T-helper 22 cell (primary cell): Measurements from ENCODE around the gene PARVB.

Experiments
- DNase-seq: peaks from one replicate; pipeline ENCODE4 v3.0.0-alpha.2; 2020; ENCODE audit warnings: low read depth

PARVB gene

GRCh38 chr22:44202261-44202789 is 178.2 kb downstream of the PARVB start:
- no peak for DNase-seq

- DNase-seq: no peak
Measured at GRCh38 chr22:44203203-44203602, 179.1 kb downstream of the PARVB start.

DNA sequence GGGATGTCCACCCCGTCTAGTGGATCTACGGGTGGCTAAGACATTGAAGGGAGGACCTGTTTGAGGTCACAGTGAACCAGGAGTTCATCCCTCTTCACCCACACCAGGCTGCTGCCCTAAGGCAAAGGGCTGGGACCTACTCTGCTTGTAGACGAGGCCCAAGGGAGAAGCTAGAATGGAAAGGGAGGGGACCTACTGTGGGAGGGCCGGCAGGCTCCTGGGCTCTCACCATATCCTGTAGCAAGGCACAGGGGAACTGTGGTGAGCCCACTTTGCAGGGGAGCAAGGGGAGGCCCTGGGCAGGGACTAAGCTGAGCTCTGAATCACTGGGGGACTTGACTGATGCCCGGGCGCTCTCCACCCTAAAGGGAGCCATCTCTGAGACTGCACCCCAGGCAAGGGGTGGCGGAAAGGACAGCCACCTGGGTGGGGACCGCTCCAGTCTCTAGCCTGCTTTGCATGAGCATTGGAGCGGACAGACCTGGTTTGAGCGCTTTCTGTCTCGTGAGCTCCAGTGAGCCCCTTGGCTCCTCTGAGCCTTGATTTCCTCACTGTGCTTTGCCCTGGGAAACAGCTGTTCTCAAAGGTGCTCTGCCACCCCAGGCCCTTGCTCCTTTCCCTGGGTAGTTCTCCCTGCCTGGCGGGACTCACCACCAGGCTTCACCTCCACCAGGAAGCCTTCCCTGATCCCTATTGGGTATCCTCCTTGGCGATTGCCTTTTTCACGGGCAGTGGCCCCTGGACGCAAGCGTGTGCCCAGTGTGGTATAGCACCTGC is 180.8 kb downstream of the PARVB start:
- DNase-seq: no peak

DNA sequence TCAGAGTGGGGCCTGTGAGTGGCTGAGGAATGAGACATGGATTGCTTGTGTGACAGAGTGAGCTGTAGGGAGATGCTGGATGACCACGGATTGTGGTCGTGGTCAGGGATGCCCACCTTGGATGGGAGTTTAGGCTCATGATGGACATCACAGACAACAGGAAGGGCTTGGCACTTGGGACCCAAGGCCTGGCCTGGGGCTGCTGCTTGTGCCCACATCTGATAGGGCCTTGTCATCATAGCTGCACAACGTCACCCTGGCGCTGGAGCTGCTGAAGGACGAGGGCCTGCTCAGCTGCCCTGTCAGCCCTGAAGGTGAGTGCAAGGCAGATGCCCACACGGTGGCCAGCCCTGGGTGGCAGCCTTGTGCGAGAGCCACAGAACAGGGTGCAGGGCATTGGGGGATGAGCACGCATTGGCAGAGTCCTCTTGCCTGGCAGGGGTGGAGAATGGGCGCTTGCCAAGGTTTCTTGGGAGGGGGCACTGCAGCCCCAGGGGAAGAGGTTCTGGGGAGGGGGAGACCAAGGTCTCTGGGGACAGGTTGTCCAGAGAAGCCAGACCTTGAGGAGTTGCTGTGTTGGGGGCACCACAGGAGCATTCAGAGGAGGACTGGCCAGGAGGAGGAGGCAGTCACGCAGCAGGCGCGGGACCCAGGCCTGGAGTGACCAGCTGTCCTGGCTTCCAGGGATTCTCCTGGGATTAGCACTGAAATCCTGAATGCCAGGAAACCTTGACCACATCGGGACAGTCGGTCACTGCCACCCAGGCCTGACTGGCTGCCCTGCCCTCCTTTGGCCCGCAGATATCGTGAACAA is 181.6 kb downstream of the PARVB start:
- DNase-seq: no peak

DNA sequence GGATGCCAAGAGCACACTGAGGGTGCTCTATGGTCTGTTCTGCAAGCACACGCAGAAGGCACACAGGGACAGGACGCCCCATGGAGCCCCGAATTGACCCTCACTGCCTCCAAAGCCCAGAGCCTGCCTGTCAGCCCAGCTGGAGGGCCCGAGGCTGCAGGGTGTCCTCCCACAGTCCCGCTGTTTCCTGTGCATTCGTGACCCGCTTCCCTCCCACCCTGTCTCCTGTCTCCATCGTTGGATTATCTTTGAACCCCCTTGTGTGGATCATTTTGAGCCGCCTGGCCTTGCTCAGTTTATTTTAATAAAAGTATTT is 182.2 kb downstream of the PARVB start:
- no peak for DNase-seq

- DNase-seq: no peak
Measured at GRCh38 chr22:44206696-44207095, 182.6 kb downstream of the PARVB start.

DNA sequence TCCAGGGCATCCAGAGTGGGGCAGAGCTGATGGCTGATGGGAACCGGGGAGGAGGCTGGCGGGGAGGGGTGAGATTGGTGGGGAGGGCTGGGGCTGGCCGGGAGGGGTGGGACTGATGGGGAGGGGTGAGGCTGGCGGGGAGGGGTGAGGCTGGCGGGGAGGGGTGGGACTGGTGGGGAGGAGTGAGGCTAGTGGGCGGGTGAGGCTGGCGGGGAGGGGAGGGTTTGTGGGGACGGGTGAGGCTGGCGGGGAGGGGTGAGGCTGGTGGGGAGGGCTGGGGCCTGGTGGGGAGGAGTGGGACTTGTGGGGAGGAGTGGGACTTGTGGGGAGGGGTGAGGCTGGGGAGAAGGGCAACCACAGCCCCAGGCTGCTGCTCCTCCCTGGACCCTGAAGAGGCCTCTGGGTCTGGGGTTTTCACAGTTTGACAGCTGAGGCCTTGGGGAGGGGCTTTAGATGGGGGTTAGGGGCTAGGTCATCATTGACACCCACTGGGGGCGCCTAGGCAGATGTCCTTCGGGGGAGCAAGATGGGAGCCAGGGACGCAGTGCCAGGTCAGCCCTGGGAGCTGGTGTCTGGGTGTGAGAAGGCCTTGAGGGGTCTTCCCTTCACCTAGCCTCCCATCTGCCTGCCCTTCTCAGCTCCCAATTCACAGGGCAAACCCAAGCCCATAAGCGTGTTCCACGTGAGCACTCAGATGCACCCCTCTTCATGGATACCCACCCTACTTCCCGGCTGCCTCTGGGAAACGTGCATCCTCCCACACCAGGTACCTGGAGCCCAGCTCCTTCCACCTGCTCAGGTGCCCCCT is 183.3 kb downstream of the PARVB start:
- DNase-seq: no peak

- DNase-seq: no peak
Measured at GRCh38 chr22:44207981-44208317, 183.8 kb downstream of the PARVB start.

- DNase-seq: no peak
Measured at GRCh38 chr22:44209343-44209742, 185.2 kb downstream of the PARVB start.

GRCh38 chr22:44210722-44211121 is 186.6 kb downstream of the PARVB start:
- no peak for DNase-seq

DNA sequence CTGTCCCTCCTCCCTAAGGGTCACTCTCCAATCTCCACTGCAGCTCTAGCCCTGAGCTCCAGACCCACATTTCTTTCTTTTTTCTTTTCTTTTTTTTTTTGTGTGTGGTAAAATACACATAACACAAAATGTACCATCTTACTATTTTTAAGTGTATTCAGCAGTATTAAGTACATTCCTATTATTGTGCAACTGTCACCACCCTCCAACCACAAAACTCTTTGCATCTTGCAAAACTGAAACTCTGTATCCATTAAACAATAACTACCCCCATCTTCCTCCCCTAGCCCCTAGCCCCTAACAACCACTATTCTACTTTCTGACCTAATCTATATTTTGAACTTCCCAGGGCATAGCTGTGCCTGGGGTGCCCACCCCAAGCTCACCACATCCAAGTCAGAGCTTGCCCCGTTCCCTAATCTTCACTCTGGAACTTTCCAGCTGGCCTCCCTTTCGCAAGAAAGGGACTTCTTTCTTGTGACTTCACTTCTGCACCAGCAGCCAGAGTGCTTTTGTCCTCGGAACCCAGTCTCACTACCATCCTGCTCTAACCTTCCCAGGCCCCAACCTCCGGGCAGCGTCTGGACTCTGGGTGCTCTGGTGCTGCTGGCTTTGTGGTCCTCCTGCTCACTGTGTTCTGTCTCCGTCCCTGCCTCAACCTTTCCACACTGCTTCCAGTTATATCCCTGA is 187.3 kb downstream of the PARVB start:
- no peak for DNase-seq

- DNase-seq: no peak
Measured at GRCh38 chr22:44211946-44212930, 188.1 kb downstream of the PARVB start.

GRCh38 chr22:44212936-44213335 is 188.8 kb downstream of the PARVB start:
- no peak for DNase-seq

DNA sequence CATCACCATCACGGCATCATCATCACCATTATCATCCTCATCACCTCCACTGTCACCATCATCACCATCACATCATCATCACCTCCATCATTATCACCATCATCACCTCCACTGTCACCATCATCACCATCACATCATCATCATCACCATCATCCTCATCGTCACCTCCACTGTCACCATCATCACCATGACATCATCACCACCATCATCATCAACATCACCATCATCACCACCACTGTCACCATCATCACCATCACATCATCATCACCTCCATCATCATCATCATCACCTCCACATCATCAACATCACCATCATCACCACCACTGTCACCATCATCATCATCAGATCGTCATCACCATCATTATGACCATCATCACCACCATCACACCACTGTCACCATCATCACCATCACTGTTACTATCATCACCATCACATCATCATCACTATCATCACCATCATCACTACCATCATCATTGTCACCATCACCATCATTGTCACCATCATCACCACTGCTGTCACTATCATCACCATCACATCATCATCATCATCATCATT is 189.5 kb downstream of the PARVB start:
- no peak for DNase-seq

DNA sequence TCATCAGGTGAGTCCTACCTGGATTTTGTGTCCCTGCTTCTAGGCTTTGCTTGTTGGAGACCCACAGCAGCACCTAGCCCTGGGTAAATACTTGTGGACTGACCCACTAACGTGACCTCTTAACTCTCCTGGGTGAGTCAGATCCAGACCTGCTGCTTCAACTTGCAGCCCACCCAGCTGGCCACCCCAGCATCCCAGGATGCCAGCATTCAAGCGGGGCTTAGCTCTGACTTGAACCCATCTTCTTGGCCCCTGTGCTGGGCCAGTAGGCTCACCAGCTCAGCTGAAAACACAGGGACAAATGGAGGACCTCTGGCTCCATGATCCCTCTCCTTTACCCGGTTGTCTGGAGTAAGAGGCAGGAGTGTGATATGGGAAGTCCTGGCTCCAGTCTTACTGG is 190.1 kb downstream of the PARVB start:
- no peak for DNase-seq

GRCh38 chr22:44214764-44215163 is 190.7 kb downstream of the PARVB start:
- DNase-seq: no peak

- no peak for DNase-seq
Measured at GRCh38 chr22:44215287-44215686, 191.2 kb downstream of the PARVB start.

GRCh38 chr22:44217346-44217745 is 193.2 kb downstream of the PARVB start:
- DNase-seq: no peak

DNA sequence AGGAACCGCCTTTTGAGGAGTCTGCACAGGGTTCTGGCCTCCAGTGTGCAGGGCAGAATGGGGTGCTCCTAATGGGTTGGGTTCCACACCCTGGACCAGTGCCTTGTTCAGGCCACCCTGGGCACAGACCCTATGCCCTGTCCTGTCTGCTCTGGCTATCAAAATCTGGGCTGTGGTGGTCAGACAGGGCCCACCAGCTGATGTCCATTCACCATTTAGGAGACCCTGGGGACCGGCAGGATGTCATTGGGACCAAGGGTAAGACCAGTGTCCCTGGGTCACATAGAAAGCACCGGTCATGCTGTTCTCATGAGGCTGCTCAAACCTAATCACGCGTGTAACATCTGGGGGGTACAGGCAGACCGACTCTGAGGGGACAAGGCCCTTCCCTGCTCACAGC is 194.0 kb downstream of the PARVB start:
- DNase-seq: no peak

DNA sequence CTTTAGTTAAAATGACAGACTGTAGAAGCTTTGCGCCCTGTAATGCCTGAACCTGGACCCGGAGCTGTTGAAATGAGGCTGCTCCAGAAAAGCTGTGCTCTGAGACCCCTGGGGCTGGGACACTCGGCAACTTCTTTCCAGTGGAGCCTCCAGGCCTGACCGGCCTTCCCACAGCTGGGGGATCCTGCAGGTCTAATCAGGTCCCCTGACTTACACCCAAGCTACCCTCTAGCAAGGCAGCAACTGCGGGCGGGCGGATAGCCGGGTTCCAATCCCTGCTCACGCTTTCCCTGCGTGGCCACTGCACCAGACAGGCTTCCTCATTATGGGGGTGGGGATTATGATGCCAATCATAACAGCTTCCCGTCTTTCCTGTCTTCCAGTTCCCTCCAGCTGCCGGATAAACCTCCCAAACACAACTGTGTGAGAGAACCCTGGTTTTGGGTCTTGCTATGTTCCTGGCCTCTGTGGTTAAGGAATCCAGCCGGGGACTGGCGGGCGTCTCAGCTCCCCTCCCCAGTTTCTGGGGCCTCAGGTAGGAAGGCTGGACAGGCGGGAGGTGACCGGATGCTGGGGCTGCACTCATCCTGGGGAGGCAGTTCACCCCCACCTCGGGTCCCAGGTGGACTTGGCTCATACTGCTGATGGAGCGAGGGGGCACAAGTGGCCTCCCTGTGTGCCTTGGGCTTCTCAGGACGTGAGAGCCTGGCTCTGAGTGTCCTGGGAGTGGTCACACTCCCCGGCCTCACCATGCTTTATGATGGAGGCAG is 195.2 kb downstream of the PARVB start:
- no peak for DNase-seq
